Hepatocyte (in vitro differentiated cells): Measurements from ENCODE around the gene CRYGB. TPM values are rescaled to one million over a fixed set of nuclear protein-coding genes. Genes with fewer than 3 reads are reported as not detected.

Source experiments
- DNase-seq: peaks from one replicate; pipeline ENCODE4 v3.0.0-alpha.2; 2016; ENCODE audit warnings: low spot score
- H2AFZ ChIP-seq: fragments of 200-600 bp; sonication (generic); 2 replicates; pipeline ENCODE4 v1.6.0; 2016; ENCODE audit warnings: antibody characterized with exemption, mild to moderate bottlenecking
- H3K27ac ChIP-seq: fragments of 200-600 bp; sonication (generic); 2 replicates; pipeline ENCODE4 v1.5.1; 2016; ENCODE audit warnings: mild to moderate bottlenecking
- H3K27me3 ChIP-seq: fragments of 200-600 bp; sonication (generic); 2 replicates; pipeline ENCODE4 v1.6.1; 2016
- H3K36me3 ChIP-seq: fragments of 200-600 bp; sonication (generic); replicated peaks from 2 replicates; pipeline ENCODE4 v1.5.1; 2016; ENCODE audit warnings: low read depth; ENCODE audit not compliant: insufficient read depth
- H3K4me1 ChIP-seq: fragments of 200-600 bp; sonication (generic); 2 replicates; pipeline ENCODE4 v1.5.1; 2016; ENCODE audit warnings: mild to moderate bottlenecking, moderate library complexity; ENCODE audit not compliant: insufficient read depth
- H3K4me2 ChIP-seq: fragments of 200-600 bp; sonication (generic); 2 replicates; pipeline ENCODE4 v1.6.0; 2016
- H3K4me3 ChIP-seq: fragments of 200-600 bp; sonication (generic); 2 replicates; pipeline ENCODE4 v1.5.1; 2016; ENCODE audit warnings: mild to moderate bottlenecking
- H3K79me2 ChIP-seq: fragments of 200-600 bp; sonication (generic); 2 replicates; pipeline ENCODE4 v1.6.0; 2017; ENCODE audit warnings: mild to moderate bottlenecking
- H3K9me2 ChIP-seq: fragments of 200-600 bp; sonication (generic); replicated peaks from 2 replicates; pipeline ENCODE4 v1.6.0; 2017; ENCODE audit warnings: mild to moderate bottlenecking; ENCODE audit not compliant: insufficient read depth
- H3K9me3 ChIP-seq: fragments of 200-600 bp; sonication (generic); 2 replicates; pipeline ENCODE4 v1.5.1; 2016; ENCODE audit warnings: low read depth, mild to moderate bottlenecking
- H4K20me1 ChIP-seq: fragments of 200-600 bp; sonication (generic); 2 replicates; pipeline ENCODE4 v1.6.0; 2016; ENCODE audit warnings: mild to moderate bottlenecking; ENCODE audit not compliant: insufficient read depth, poor library complexity, severe bottlenecking
- CTCF ChIP-seq: fragments of 200-600 bp; sonication (generic); IDR thresholded peaks from 2 replicates; pipeline ENCODE4 v1.5.1; 2016; ENCODE audit warnings: antibody characterized with exemption, mild to moderate bottlenecking; ENCODE audit not compliant: poor library complexity
- EZH2 ChIP-seq: fragments of 200-600 bp; sonication (generic); IDR thresholded peaks from 2 replicates; pipeline ENCODE4 v1.6.1; 2016; ENCODE audit warnings: antibody characterized with exemption, mild to moderate bottlenecking, borderline replicate concordance
- EZH2phosphoT487 ChIP-seq: fragments of 200-600 bp; sonication (generic); IDR thresholded peaks from one replicate; pipeline ENCODE4 v1.6.1; 2018; ENCODE audit warnings: antibody characterized with exemption, mild to moderate bottlenecking, low read depth, moderate library complexity; ENCODE audit not compliant: unreplicated experiment, severe bottlenecking
- WGBS: methylation state at CpG from one replicate; pipeline ENCODE4 v1.1.6; 2016; ENCODE audit warnings: low lambda C conversion rate; ENCODE audit errors: missing lambda C conversion rate; 5-methylcytosine and 5-hydroxymethylcytosine counted together
- polyA plus RNA-seq: library from polyadenylated mRNA; unstranded; fragments of >200 nt; fragmentation: Nextera tagmentation; extraction: Ambion mirVana; gene quantifications from 2 replicates; pipeline ENCODE4 v1.2.1, GENCODE V29; 2016
- total RNA-seq: library from RNA; depleted of rRNA; stranded (reverse); fragments of >200 nt; gene quantifications from 2 replicates; pipeline ENCODE4 v1.2.3, GENCODE V29; 2014

Gene CRYGB
- total and polyA plus RNA-seq, 2 experiments from 2014 or later = not detected

DNA sequence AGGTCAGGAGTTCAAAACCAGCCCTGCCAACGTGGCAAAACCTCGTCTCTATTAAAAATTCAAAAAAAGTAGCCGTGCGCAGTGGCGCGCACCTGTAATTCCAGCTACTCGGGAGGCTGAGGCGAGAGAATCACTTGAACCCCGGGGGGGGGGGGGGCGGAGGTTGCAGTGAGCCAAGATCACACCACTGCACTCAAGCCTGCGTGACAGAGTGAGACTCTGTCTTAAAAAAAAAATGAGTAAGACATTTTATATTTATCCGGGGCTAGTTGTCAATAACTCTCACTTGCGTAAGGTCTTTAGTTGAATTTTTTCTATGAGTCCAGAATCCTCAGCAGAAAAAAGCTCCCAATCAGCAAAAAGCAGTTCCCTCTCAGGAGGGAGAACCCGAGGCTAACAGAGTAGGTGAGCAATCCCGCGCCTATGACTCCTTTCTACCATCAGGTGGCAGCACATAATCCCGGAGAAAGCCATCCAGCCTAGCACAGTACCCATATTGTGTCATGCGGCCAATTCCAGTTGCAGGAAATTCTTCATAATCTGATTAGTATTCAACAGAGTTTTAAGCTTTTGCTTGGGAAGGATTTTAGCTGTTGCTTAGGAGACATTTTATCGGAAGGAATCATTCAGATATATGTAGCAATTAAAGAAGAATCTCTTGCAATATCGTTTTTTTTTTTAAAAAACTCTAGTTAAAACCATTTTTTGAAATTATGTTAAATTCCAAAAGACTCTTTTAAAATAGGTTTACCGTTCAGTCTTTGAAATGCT lies 29.3 kb upstream of the CRYGB start:
- Histone ChIP-seq H3K9me2 (no peaks in the 10 kb centered on the region), H3K27me3 (no peaks in the 10 kb centered on the region), H4K20me1 (no peaks in the 10 kb centered on the region), H3K9me3 (no peaks in the 10 kb centered on the region), H3K4me3 (no peak overlapping the region), H3K36me3 (no peaks in the 10 kb centered on the region), H3K4me1 (peaks cover 2% of the 10 kb centered on the region), H2AFZ (no peak overlapping the region), H3K4me2 (no peak overlapping the region), H3K79me2 (no peaks in the 10 kb centered on the region), H3K27ac (no peak overlapping the region)
- peak; percentile 91 for DNase-seq
- TF ChIP-seq EZH2 (no peak), EZH2phosphoT487 (no peak), CTCF (peak; percentile 93)
- WGBS = 52% methylated on average over 20 of the region's 21 CpGs

DNA sequence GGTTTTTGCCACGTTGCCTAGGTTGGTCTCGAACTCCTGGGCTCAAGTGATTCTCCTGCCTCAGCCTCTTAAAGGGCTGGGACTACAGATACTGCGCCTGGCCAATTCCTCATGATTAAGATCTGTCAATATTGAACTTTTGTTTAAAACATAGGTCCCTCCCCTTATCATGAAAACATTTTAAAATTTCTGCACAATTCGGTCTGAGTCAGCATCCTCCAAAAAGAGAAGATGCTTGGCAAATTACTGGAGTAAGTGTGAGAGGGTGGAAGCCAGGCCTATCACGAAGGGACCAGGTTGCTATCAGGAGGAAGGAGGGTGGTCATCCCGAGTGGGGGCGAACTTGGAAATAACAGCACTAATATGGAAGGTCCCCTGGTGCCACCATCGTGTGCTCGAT lies 28.2 kb upstream of the CRYGB start:
- no peaks in the 10 kb centered on the region for H3K9me3 ChIP-seq
- no peaks in the 10 kb centered on the region for H3K36me3 ChIP-seq
- H3K4me2 ChIP-seq = no peak overlapping the region
- DNase-seq = no peak
- H3K9me2 ChIP-seq = no peaks in the 10 kb centered on the region
- no peaks in the 10 kb centered on the region for H4K20me1 ChIP-seq
- WGBS = 92% methylated on average over 9 of the region's 9 CpGs
- H3K27me3 ChIP-seq = no peaks in the 10 kb centered on the region
- H3K4me3 ChIP-seq = no peak overlapping the region
- no peak overlapping the region for H3K27ac ChIP-seq
- TF ChIP-seq EZH2phosphoT487 (no peak), CTCF (no peak), EZH2 (no peak)
- no peak overlapping the region for H2AFZ ChIP-seq
- H3K4me1 ChIP-seq = no peaks in the 10 kb centered on the region
- no peaks in the 10 kb centered on the region for H3K79me2 ChIP-seq

DNA sequence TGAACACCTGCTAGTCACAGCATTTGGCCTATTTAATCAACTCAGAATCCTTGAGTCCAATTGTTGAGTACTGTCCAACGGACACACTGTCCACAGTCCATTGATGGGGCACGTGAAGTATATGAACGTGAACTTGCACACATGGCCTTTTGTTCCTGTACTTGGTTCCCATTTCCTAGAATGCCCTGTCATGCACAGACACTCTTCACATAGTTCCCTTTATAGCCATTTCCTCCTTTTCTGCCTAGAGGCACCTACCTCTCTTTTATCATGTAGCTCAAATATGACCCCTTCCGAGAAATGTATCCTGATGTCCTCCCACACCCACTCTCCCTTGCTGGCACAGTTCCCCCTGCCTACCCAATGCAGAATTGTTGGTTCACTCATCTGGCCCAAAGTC lies 26.2 kb upstream of the CRYGB start:
- Histone ChIP-seq H3K79me2 (no peaks in the 10 kb centered on the region), H3K27ac (no peak overlapping the region), H3K4me1 (no peaks in the 10 kb centered on the region), H3K9me2 (no peaks in the 10 kb centered on the region), H3K4me2 (no peak overlapping the region), H2AFZ (no peak overlapping the region), H3K36me3 (no peaks in the 10 kb centered on the region), H3K9me3 (no peaks in the 10 kb centered on the region), H4K20me1 (no peaks in the 10 kb centered on the region), H3K4me3 (no peak overlapping the region), H3K27me3 (no peaks in the 10 kb centered on the region)
- TF ChIP-seq EZH2 = no peak
- no peak for TF ChIP-seq CTCF
- no peak for TF ChIP-seq EZH2phosphoT487
- DNase-seq = no peak
- 83% methylated on average over 4 of the region's 4 CpGs for WGBS
